BJ (cell line): ENCODE measurements around the gene TMEM175. TPM values are rescaled to one million over a fixed set of nuclear protein-coding genes. Genes with fewer than 3 reads are reported as not detected.

ENCODE experiments used
- CTCF ChIA-PET: fragments of 350-600 bp; formaldehyde crosslinking; extraction: SDS; loops from one replicate; lab custom pipeline; 2021; ENCODE audit warnings: antibody characterized with exemption, inconsistent platforms; lab: Yijun Ruan, JAX
- POLR2A ChIA-PET: fragments of 300-600 bp; sonication (Branson Sonifier 250); formaldehyde crosslinking; extraction: SDS; loops from one replicate; lab custom pipeline; 2021; ENCODE audit warnings: antibody characterized with exemption; lab: Charles Lee
- DNase-seq: peaks from one replicate; pipeline ENCODE4 v3.0.0-alpha.2; 2011; ENCODE audit warnings: low read depth
- H3K27me3 ChIP-seq: 2 replicates; pipeline ENCODE4 v1.6.0; 2011; ENCODE audit warnings: low read length; ENCODE audit not compliant: control insufficient read depth, insufficient read depth
- H3K36me3 ChIP-seq: 2 replicates; pipeline ENCODE4 v1.5.1; 2011; ENCODE audit warnings: low read length; ENCODE audit not compliant: control insufficient read depth, insufficient read depth
- H3K4me3 ChIP-seq: 2 replicates; pipeline ENCODE4 v1.5.1; 2011; ENCODE audit warnings: low read depth, mild to moderate bottlenecking, control low read depth, low read length
- CTCF ChIP-seq: IDR thresholded peaks from 2 replicates; pipeline ENCODE4 v1.5.1; 2011; ENCODE audit warnings: low read depth, mild to moderate bottlenecking, control low read depth, inconsistent platforms, low read length, moderate library complexity; ENCODE audit not compliant: insufficient read depth
- polyA plus RNA-seq: library from polyadenylated mRNA; depleted of rRNA; stranded (reverse); fragments of >200 nt; gene quantifications from 2 replicates; pipeline ENCODE4 v1.2.3, GENCODE V29; 2011

Gene TMEM175
- polyA plus RNA-seq, 1 experiment: 77.8 TPM

GRCh38 chr4:970046-970745 lies 37.9 kb downstream of the TMEM175 start:
- ChIA-PET CTCF (no interaction called here), POLR2A (no interaction called here)
- no peak for DNase-seq
- Histone ChIP-seq H3K27me3 (no peaks in the 10 kb centered on the region), H3K36me3 (peaks cover 15% of the 10 kb centered on the region), H3K4me3 (no peak overlapping the region)
- TF ChIP-seq CTCF: no peak

- ChIA-PET POLR2A (no interaction called here), CTCF (no interaction called here)
- no peak for TF ChIP-seq CTCF
- H3K36me3 ChIP-seq: peaks cover 11% of the 10 kb centered on the region
- H3K27me3 ChIP-seq: no peaks in the 10 kb centered on the region
- no peak overlapping the region for H3K4me3 ChIP-seq
- DNase-seq: no peak
Measured at GRCh38 chr4:970854-971520, 38.7 kb downstream of the TMEM175 start.

- H3K4me3 ChIP-seq: peak overlapping the region; percentile 63
- ChIA-PET CTCF (no interaction called here), POLR2A (no interaction called here)
- no peak for TF ChIP-seq CTCF
- no peaks in the 10 kb centered on the region for H3K27me3 ChIP-seq
- no peak for DNase-seq
- H3K36me3 ChIP-seq: peaks cover 4% of the 10 kb centered on the region
Measured at GRCh38 chr4:971666-972500, 39.6 kb downstream of the TMEM175 start.

GRCh38 chr4:972651-973424 lies 40.6 kb downstream of the TMEM175 start:
- ChIA-PET POLR2A (no interaction called here), CTCF (no interaction called here)
- Histone ChIP-seq H3K27me3 (no peaks in the 10 kb centered on the region), H3K36me3 (peaks cover 3% of the 10 kb centered on the region; the same call in 1 of the 2 replicates), H3K4me3 (peak overlapping the region; percentile 63)
- no peak for DNase-seq
- TF ChIP-seq CTCF: no peak
